H1 (cell line): ENCODE measurements around the gene ATG5. TPM values are rescaled to one million over a fixed set of nuclear protein-coding genes. Genes with fewer than 3 reads are reported as not detected.

Source experiments
- CBX5 ChIP-seq: fragments of 300-800, 300-1000 bp; sonication (generic); IDR thresholded peaks from 2 replicates; pipeline ENCODE4 v1.7.1; 2016; ENCODE audit warnings: antibody characterized with exemption, low read length, low read depth
- FOSL1 ChIP-seq: IDR thresholded peaks from 2 replicates; pipeline ENCODE4 v1.6.1; 2011; ENCODE audit warnings: mild to moderate bottlenecking, low read depth, low read length, moderate library complexity; ENCODE audit not compliant: insufficient read depth
- PHF8 ChIP-seq: fragments of 200-600 bp; sonication (generic); conservative IDR thresholded peaks from 2 replicates; pipeline ENCODE4 v1.7.1; 2012; ENCODE audit warnings: low read depth, mild to moderate bottlenecking, inconsistent platforms, low read length, moderate library complexity
- RAD21 ChIP-seq, 2 experiments: IDR thresholded peaks in 1 of 2; conservative IDR thresholded peaks in 1 of 2; 2 replicates each; pipeline ENCODE4 v1.6.1; 2011; ENCODE audit warnings: low read depth in 2 of 2, low read length in 2 of 2, improper control_type of control experiment in 1 of 2, inconsistent platforms in 1 of 2, mild to moderate bottlenecking in 1 of 2, moderate library complexity in 1 of 2
- RNF2 ChIP-seq: fragments of 200-900, 300-1000 bp; sonication (generic); IDR thresholded peaks from 2 replicates; pipeline ENCODE4 v1.7.1; 2016; ENCODE audit warnings: borderline replicate concordance, low read depth, mild to moderate bottlenecking, antibody characterized with exemption, low read length; ENCODE audit not compliant: poor library complexity, severe bottlenecking; ENCODE audit errors: missing control alignments
- polyA plus RNA-seq, 7 experiments: library from polyadenylated mRNA; depleted of rRNA in 3 of 7; stranded (reverse) in 5 of 7; unstranded in 2 of 7; fragments of >200 nt in 5 of 7; fragments of 200-250 nt in 2 of 7; gene quantifications; 1 replicate in 5 of 7; 2 replicates in 1 of 7; 4 replicates in 1 of 7; pipeline versions ENCODE4 v1.2.1 to v1.2.3, GENCODE V29; 2011 to 2013; ENCODE audit warnings: missing spikeins in 2 of 7, mixed read lengths in 2 of 7
- total RNA-seq: library from RNA; stranded (reverse); fragmentation: NEBNext Ultra II Directional; extraction: Animal tissue kit (Norgen Biotek cat#: 25700); gene quantifications from 2 replicates; pipeline ENCODE4 v1.2.1, GENCODE V29; 2021

Gene ATG5
- total and polyA plus RNA-seq, 2 of the 8 experiments (the other 6 are each of a cell fraction or from before 2014, with no cell fraction given): 18.2 to 39.0 TPM

DNA sequence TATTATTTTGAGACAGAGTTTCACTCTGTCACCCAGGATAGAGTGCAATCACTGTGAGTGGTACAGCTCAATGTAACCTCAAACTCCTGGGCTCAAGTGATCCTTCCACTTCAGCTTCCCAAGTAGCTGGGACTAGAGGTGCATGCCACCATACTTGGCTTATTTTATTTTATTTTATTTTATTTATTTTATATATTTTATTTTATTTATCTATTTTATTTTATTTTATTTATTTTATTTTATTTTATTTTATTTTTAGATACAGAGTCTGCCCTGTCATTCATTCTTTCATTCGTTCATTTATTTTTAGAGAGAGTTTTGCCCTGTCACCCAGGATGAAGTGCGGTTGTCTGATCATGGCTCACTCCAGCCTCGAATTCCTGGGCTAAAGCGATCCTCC lies 35.5 kb downstream of the ATG5 start (continued):
- TF ChIP-seq RNF2 (no peak), CBX5 (no peak), FOSL1 (no peak), PHF8 (no peak), RAD21 (IDR thresholded peaks at IDR 0.05 in 1 of 2, conservative IDR thresholded peaks at IDR 0.05 in 1 of 2; ENCODE audit: low read depth in 2 of 2, low read length in 2 of 2) (no peak)
